Measurements from ENCODE around the gene GAL3ST2.

The GAL3ST2 gene

GRCh38 chr2:241851325-241852115, 74.9 kb downstream of the GAL3ST2 start:
- TF ChIP-seq CTCF (IDR thresholded peaks at IDR 0.05; ENCODE audit: low read depth, low read length, missing control alignments), result no peak
- DNase-seq (ENCODE audit: extremely low read depth, low read depth), result no peak

GRCh38 chr2:241852116-241852980, 75.7 kb downstream of the GAL3ST2 start:
- no peak for TF ChIP-seq CTCF (IDR thresholded peaks at IDR 0.05; ENCODE audit: low read depth, low read length, missing control alignments)
- no peak overlapping the region for H3K4me3 ChIP-seq (replicated peaks; ENCODE audit: low read depth, low read length)
- DNase-seq (ENCODE audit: extremely low read depth, low read depth), result no peak

More at GRCh38 chr2:241851325-241852115, 74.9 kb downstream of the GAL3ST2 start:
- H3K4me3 ChIP-seq (replicated peaks; ENCODE audit: low read depth, low read length), result no peak overlapping the region

GRCh38 chr2:241852981-241853631, 76.5 kb downstream of the GAL3ST2 start:
- no peak for TF ChIP-seq CTCF (IDR thresholded peaks at IDR 0.05; ENCODE audit: low read depth, low read length, missing control alignments)
- no peak for DNase-seq (ENCODE audit: extremely low read depth, low read depth)
- no peak overlapping the region for H3K4me3 ChIP-seq (replicated peaks; ENCODE audit: low read depth, low read length)
